ENCODE data around the gene PCDHGC5. TPM values are rescaled to one million over a fixed set of nuclear protein-coding genes. Genes with fewer than 3 reads are reported as not detected.

The PCDHGC5 gene
- total RNA-seq, 3 donors from 2014 or later, result 2.1 to 3.5 (median 3.3) TPM

DNA sequence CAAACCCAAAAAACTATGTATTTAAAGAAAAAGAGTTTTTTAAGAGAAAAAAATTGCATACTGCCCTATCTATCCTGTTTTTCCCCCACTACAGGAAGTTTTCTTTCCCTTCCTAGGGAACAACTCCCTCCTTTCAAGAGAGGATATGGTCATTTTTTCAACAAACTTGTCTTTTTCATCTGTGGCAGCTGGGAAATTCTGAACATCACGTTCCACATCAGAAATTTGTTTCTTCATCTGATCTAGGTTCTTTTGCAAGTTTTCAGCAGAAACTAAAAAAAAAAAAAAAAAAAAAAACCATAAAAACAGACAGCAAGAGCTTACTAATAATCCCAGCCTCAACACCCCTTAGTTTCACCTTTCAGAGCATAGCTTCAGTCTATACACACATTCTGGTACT is 38.5 kb downstream of the PCDHGC5 start:
- TF ChIP-seq, protein P1, sequence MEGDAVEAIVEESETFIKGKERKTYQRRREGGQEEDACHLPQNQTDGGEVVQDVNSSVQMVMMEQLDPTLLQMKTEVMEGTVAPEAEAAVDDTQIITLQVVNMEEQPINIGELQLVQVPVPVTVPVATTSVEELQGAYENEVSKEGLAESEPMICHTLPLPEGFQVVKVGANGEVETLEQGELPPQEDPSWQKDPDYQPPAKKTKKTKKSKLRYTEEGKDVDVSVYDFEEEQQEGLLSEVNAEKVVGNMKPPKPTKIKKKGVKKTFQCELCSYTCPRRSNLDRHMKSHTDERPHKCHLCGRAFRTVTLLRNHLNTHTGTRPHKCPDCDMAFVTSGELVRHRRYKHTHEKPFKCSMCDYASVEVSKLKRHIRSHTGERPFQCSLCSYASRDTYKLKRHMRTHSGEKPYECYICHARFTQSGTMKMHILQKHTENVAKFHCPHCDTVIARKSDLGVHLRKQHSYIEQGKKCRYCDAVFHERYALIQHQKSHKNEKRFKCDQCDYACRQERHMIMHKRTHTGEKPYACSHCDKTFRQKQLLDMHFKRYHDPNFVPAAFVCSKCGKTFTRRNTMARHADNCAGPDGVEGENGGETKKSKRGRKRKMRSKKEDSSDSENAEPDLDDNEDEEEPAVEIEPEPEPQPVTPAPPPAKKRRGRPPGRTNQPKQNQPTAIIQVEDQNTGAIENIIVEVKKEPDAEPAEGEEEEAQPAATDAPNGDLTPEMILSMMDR (IDR thresholded peaks at IDR 0.05), result no peak
- no peak for TF ChIP-seq POLR2AphosphoS5 (IDR thresholded peaks at IDR 0.05)
- no peak for TF ChIP-seq POLR2A (IDR thresholded peaks at IDR 0.05)
- no peak for DNase-seq (ENCODE audit: low spot score in 2 of 2)
- Histone ChIP-seq H3K27me3 (no peaks in the 10 kb centered on the region), H3K9me3 (no peaks in the 10 kb centered on the region), H3K36me3 (no peaks in the 10 kb centered on the region), H3K27ac (no peak overlapping the region), H3K4me1 (peaks cover 0 to 10% of the 10 kb centered on the region in 2 donors), H3K4me3 (no peak overlapping the region)
- intact Hi-C loops (cut with DNase I; ENCODE audit: low total_unique reads), result loop anchor here (5.0 kb wide), 1 partner anchor 125 kb away; the partner anchor contains the start of gene PCDHGA9

DNA sequence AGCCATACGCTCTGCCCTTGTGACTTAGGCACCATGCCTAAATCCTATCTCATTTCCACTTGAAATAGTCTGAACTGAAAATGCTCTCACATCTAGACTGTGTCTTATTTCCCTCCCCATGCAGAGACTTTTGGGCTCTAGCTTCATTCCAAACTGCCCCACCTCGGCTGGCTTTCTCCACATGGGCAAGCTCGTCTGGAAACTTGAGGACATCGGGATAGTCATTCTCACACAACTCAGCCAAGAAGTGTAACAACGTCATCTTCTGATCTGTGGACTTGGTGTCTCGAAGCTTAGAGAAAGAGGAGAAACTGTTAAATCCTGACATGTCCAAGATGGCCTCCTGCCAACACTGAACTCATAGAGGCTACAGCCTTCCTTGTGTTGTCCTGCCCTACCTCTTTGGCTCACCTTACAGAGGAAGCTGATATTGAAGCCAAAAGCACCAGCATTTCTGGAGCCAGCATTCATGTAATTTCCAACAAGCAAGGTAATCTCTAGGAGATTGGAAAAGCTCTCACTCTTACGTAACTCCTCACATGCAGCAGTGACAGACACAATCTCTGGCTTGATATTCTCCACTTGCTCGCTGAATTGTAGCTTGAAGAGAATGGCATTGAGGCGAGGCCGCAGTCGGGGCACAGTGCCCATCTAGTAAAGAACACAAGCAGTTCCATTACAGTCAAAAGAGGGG is 39.6 kb downstream of the PCDHGC5 start:
- Histone ChIP-seq H3K4me3 (no peak overlapping the region), H3K27me3 (no peaks in the 10 kb centered on the region), H3K4me1 (peaks cover 0 to 10% of the 10 kb centered on the region in 2 donors), H3K36me3 (no peaks in the 10 kb centered on the region), H3K9me3 (no peaks in the 10 kb centered on the region), H3K27ac (peak overlapping the region; percentile 66 to 78)
- DNase-seq (ENCODE audit: low spot score in 2 of 2), result no peak
- TF ChIP-seq, protein P1 (IDR thresholded peaks at IDR 0.05), result no peak
- TF ChIP-seq POLR2AphosphoS5 (IDR thresholded peaks at IDR 0.05), result no peak
- TF ChIP-seq POLR2A (IDR thresholded peaks at IDR 0.05), result no peak
- intact Hi-C loops (cut with DNase I; ENCODE audit: low total_unique reads), result loop anchor here (5.0 kb wide), 1 partner anchor 126 kb away; the partner anchor contains the start of gene PCDHGA9

DNA sequence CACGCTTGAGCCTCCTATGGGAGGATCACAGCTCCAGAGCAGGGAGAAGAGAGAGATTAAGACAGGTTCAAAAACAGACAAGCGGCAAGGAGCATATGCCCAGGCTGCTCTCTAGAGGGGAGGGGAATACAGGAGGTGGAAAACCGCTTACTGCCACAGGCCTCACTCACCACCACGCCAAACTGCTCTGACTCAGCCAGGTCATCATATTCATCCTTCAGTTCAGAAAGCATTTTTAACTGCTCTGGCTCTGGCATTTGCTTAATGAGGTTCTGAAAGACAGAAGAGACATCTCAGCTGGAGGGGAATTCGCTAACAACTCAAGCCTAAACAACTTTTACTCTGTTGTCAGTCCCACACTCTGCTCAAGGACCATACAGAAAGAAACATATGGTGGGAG is 40.1 kb downstream of the PCDHGC5 start:
- no peaks in the 10 kb centered on the region for H3K36me3 ChIP-seq
- no peak overlapping the region for H3K4me3 ChIP-seq
- H3K9me3 ChIP-seq, result no peaks in the 10 kb centered on the region
- no peaks in the 10 kb centered on the region for H3K27me3 ChIP-seq
- intact Hi-C loops (cut with DNase I; ENCODE audit: low total_unique reads), result loop anchor here (5.0 kb wide), 1 partner anchor 127 kb away; the partner anchor contains the start of gene PCDHGA9
- peaks cover 0 to 10% of the 10 kb centered on the region in 2 donors for H3K4me1 ChIP-seq
- no peak for DNase-seq (ENCODE audit: low spot score in 2 of 2)
- TF ChIP-seq, protein P1 (IDR thresholded peaks at IDR 0.05), result no peak
- TF ChIP-seq POLR2AphosphoS5 (IDR thresholded peaks at IDR 0.05) (no peak), POLR2A (IDR thresholded peaks at IDR 0.05) (no peak)
- H3K27ac ChIP-seq, result peak overlapping the region; percentile 66 to 78

DNA sequence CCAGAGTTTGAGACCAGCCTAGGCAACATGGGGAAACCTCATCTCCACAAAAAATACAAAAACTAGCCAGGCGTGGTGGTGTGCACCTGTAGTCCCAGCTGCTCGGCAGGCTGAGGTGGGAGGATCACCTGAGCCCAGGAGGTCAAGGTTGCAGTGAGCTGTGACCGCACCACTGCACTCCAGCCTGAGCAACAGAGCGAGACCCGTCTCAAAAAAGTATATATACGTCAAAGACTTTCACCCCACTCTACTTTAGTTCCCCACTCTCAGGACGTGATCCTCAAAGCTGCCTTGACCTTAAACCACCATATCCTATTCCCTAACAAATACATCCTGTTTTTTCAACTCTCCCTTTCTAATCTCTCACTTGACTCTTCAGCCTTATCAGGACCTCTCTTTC is 41.0 kb downstream of the PCDHGC5 start:
- H3K4me3 ChIP-seq, result no peak overlapping the region
- no peak for DNase-seq (ENCODE audit: low spot score in 2 of 2)
- H3K9me3 ChIP-seq, result no peaks in the 10 kb centered on the region
- no peaks in the 10 kb centered on the region for H3K36me3 ChIP-seq
- peak overlapping the region; percentile 66 to 78 for H3K27ac ChIP-seq
- no peaks in the 10 kb centered on the region for H3K27me3 ChIP-seq
- peaks cover 0 to 10% of the 10 kb centered on the region in 2 donors for H3K4me1 ChIP-seq
- TF ChIP-seq, protein P1 (IDR thresholded peaks at IDR 0.05), result no peak
- no peak for TF ChIP-seq POLR2A (IDR thresholded peaks at IDR 0.05)
- no peak for TF ChIP-seq POLR2AphosphoS5 (IDR thresholded peaks at IDR 0.05)
- intact Hi-C loops (cut with DNase I; ENCODE audit: low total_unique reads), result loop anchor here (5.0 kb wide), 1 partner anchor 128 kb away; the partner anchor contains the start of gene PCDHGA9

DNA sequence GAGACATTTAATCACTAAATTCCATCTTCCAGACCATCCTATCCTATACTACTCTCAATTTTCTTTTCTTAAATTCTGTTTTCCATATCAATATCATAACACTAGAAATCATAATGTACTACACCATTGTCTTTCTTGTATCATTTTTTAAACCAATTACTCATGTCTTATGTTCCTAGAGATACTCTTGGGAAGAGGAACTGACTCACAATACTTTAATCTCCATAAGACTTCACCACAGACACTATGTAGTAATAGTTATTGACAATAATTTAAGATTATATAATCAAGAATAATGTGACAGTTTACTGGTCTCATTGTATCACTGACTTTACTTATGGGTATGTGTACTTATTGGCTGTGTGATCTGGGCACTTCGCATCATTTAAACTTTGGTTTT is 43.8 kb downstream of the PCDHGC5 start:
- Histone ChIP-seq H3K9me3 (no peaks in the 10 kb centered on the region), H3K27me3 (no peaks in the 10 kb centered on the region), H3K27ac (no peak overlapping the region), H3K4me1 (peaks cover 0 to 6% of the 10 kb centered on the region in 2 donors), H3K36me3 (no peaks in the 10 kb centered on the region), H3K4me3 (no peak overlapping the region)
- intact Hi-C loops (cut with DNase I; ENCODE audit: low total_unique reads), result no loop called here
- DNase-seq (ENCODE audit: low spot score in 2 of 2), result no peak
- TF ChIP-seq POLR2A (IDR thresholded peaks at IDR 0.05) (no peak), POLR2AphosphoS5 (IDR thresholded peaks at IDR 0.05) (no peak)
- TF ChIP-seq, protein P1 (IDR thresholded peaks at IDR 0.05), result no peak

Data from breast epithelium (tissue), 4 donors.